Lower leg skin (tissue), 3 donors: ENCODE data around the gene MYOF.

Source experiments
- POLR2A ChIP-seq, 2 donors: fragments of 450-650 bp; IDR thresholded peaks; one replicate each; pipeline ENCODE4 v1.6.1; 2016 to 2017; ENCODE audit warnings: antibody characterized with exemption in 2 of 2, mild to moderate bottlenecking in 1 of 2, moderate library complexity in 1 of 2
- TF ChIP-seq, protein P1 (sequence below), 3 donors: fragments of 450-650 bp; IDR thresholded peaks; one replicate each; pipeline ENCODE4 v1.5.1; 2016; ENCODE audit warnings: antibody characterized with exemption in 3 of 3, mild to moderate bottlenecking in 3 of 3, moderate library complexity in 2 of 3

DNA sequence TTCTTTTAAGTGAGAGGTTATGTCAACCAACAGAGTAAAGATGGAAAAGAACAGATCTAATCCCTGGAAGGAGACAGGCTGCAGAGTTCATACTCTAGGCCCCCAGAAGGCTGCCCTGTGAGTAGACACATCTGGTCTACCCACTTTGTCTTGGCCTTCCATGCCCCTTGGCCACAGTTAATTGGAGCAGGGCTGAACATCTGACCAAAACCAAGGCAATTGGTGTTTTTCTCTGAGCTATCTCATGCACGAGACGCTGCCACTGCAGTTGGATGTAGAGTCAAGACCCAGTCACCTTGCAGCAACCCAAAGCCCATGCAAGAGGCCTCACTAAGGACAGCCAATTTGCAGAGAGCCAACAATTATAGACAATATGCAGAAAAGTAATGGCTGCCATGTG, 9.0 kb downstream of the MYOF start:
- TF ChIP-seq, protein P1, sequence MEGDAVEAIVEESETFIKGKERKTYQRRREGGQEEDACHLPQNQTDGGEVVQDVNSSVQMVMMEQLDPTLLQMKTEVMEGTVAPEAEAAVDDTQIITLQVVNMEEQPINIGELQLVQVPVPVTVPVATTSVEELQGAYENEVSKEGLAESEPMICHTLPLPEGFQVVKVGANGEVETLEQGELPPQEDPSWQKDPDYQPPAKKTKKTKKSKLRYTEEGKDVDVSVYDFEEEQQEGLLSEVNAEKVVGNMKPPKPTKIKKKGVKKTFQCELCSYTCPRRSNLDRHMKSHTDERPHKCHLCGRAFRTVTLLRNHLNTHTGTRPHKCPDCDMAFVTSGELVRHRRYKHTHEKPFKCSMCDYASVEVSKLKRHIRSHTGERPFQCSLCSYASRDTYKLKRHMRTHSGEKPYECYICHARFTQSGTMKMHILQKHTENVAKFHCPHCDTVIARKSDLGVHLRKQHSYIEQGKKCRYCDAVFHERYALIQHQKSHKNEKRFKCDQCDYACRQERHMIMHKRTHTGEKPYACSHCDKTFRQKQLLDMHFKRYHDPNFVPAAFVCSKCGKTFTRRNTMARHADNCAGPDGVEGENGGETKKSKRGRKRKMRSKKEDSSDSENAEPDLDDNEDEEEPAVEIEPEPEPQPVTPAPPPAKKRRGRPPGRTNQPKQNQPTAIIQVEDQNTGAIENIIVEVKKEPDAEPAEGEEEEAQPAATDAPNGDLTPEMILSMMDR (IDR thresholded peaks at IDR 0.05): no peak
- TF ChIP-seq POLR2A (IDR thresholded peaks at IDR 0.05): no peak
